GM18951 (cell line): Measurements from ENCODE around the gene AEN.
"Not testable (repeated sequence)": the region's sequence is repeated elsewhere in the genome, so short reads cannot be mapped to it uniquely, and the experiment has no call there.

Experiments used
- POLR2A ChIP-seq: IDR thresholded peaks from 4 replicates; pipeline ENCODE4 v1.6.1; 2011; ENCODE audit warnings: mild to moderate bottlenecking; ENCODE audit not compliant: insufficient read length, insufficient read depth; ENCODE audit errors: extremely low read depth
- in situ Hi-C: fragments of 300-500 bp; cut with MboI; formaldehyde crosslinking; loops from one replicate; pipeline ENCODE4 v1.12.0; 2022; ENCODE audit warnings: low sequenced_read_pairs, mixed read lengths, inconsistent platforms; ENCODE audit not compliant: unreplicated experiment

The AEN gene

DNA sequence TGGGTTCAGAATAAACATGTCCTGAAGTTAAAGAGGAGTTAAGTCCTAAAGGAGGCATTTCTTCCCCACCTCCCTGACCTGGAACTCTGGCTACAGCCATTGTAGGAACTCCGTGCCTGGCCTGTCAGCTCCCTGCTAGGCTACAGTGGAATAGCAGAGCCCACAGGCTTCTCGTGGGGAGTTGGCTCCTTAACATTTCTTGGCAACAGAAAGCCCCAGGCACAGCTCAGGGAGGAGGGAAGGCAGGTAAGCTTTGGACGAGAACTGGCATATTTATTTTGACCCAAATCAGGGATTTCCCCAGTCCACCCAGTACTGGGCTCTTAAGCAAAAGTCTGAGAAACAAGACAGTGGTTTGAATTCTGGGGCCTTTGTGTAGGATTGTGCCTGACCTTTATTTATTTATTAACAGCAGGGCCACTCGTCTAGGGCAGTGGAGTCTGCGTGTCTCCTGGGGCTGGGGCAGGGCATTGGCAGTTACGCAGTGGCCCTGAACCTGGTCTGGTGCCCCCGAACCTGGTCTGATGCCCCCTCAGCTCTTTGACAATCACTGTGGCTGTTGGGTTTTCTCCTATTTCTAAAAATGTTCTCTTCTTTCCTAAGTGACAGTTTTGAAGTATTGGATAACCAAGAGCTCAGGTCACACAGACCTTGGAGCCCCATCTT lies 9.8 kb downstream of the AEN start:
- TF ChIP-seq POLR2A, result no peak
- in situ Hi-C loops, result no loop called here

DNA sequence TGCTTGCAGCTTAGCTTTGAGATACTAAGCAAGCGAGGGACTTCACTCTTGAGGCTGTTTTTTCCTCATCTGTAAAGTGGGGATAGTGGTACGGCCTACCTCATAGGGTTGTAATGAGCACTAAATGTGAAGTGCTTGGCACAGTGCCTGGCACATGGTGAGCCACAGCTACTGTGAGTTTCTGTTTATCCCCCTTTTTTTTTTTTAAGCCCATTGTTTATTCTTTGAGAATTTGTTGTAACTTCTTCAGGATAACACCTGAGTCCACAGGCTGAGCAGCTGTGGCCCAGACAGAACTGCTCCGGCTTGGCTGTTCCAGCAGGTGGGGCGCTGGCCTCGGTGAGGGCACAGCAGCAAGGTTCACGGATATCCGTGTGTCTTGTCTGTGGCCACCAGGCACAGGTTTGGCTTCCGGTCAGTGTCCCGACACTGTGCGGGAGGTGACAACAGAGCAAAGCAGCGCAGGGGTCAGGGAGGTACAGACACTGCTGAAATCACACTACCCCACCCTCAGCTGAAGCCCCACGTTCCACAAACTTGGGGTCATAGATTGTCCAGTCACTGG lies 10.4 kb downstream of the AEN start:
- no peak for TF ChIP-seq POLR2A
- in situ Hi-C loops, result no loop called here

DNA sequence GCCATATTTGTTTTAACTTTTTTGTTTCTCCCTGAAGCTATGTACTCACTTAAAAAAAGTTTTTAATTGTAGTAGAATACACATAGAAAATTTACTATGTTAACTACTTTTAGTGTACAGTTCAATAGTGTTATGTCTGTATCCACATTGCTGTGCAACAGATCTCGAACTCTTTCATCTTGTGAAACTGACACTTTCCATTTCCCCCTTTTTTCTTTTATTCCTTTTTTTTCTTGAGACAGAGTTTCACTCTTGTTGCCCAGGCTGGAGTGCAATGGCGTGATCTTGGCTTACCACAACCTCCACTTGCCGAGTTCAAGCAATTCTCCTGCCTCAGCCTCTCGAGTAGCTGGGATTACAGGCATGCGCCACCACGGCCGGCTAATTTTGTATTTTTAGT lies 11.7 kb downstream of the AEN start:
- in situ Hi-C loops, result not testable (repeated sequence)

GRCh38 chr15:88634449-88634848 lies 13.3 kb downstream of the AEN start:
- no peak for TF ChIP-seq POLR2A
- in situ Hi-C loops, result no loop called here

DNA sequence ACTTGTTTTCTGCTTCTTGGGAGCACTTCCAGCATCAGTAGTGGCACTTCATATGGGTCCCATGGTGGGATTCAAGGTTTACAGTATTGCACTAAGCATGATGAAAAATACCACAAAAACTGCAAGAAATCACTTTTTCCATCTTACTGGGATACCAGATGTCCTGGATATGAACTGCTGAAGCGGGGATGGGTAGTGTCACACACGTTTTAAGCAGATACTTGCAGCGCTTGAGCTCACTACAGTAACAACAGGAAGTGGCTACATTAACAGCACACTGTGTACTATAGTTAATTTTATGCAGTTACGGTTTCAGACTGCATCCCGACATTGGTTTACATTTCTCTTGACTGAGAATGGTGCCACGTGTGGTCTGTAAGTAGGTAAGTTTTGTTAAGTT lies 14.2 kb downstream of the AEN start:
- in situ Hi-C loops, result no loop called here

GRCh38 chr15:88636050-88636449 lies 14.9 kb downstream of the AEN start:
- in situ Hi-C loops, result no loop called here
- TF ChIP-seq POLR2A, result no peak

More for the DNA sequence above, 14.2 kb downstream of the AEN start:
- TF ChIP-seq POLR2A, result no peak

GRCh38 chr15:88636654-88637053 lies 15.5 kb downstream of the AEN start:
- in situ Hi-C loops, result no loop called here
- peak; percentile 10 for TF ChIP-seq POLR2A

DNA sequence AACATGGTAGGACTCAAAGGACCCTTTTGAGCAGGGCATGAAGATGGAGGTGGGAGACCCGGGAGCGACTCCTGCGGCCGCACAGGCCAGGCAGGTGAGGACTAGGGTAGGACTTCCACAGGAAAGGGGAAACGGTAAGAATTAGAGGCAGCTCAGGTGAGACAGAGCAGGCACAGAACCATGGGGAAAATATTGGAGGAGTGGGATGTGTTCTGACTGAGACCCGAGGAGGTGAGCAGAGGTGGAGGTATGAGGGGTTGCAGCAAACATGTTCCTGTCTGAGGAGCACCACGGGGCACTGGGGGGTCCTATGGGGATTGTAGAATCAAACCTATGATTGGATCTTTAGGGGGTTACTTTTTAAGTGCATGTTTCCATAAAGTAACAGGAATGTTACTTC lies 16.3 kb downstream of the AEN start:
- in situ Hi-C loops, result no loop called here
- TF ChIP-seq POLR2A, result no peak

- no peak for TF ChIP-seq POLR2A
- in situ Hi-C loops, result no loop called here
These were observed 16.9 kb downstream of the AEN start for GRCh38 chr15:88637841-88638625.

DNA sequence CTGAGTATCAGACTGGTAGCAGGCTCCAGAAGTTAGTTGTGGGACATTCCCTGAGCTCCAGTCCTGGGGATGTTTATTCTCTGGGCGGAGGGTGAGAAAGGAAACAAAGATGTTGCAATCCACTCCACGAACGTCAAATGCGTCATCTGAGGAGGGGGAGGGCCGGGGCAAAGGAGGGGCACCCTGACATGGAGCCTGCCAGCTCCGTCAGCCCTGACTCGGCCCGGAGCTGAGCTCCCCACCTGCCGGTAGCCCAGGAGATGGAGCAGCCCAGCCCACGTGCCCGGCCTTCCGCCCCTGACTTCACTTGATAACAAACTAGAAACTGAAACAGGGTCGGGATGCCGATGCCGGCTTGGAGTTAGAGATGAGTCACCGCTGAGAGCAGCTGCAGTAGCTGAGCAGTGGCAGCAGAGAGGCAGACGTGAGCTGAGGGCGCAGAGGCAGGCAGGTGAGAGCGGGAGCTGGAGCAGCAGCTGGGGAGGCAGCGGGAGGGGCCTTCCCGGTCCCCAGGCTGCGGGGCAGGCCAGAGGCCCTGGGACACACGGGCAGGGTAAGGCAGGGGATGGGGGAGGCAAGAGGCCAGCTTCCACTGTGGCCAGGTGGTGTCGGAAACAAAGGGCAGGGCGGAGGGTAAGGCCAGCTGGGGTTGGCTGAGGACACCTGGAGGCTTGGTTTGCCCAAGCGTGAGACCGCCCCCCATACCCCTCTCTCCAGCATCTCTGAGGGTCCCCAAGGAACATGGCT lies 17.7 kb downstream of the AEN start, which contains the start of gene ISG20:
TSS of gene ISG20 (plus strand) at position 391 of the 747 bp plus-strand sequence. CDS start at position 742, 351 bp downstream.
- in situ Hi-C loops, result no loop called here
- TF ChIP-seq POLR2A, result peak; percentile 94

DNA sequence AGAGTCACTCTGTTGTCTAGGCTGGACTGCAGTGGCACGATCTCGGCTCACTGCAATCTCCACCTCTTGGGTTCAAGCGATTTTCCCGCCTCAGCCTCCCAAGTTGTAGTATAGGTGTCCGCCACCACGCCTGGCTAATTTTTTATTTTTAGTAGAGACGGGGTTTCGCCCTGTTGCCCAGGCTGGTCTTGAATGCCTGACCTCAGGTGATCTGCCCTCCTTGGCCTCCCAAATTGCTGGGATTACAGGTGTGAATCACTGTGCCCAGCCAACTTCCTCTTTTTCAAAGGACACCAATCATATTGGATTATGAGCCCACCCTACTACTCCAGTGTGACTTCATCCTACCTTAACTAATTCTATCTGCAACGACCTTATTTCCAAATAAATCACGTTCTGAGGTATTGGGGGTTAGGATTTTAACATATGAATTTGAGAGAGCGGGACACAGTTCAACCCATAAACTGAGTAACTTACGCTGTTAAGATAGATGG lies 20.9 kb downstream of the AEN start:
- in situ Hi-C loops, result no loop called here

GRCh38 chr15:88642514-88642913 lies 21.4 kb downstream of the AEN start:
- in situ Hi-C loops, result not testable (repeated sequence)

More for the DNA sequence above, 20.9 kb downstream of the AEN start:
- no peak for TF ChIP-seq POLR2A

GRCh38 chr15:88644741-88645140 lies 23.6 kb downstream of the AEN start:
- in situ Hi-C loops, result no loop called here
- no peak for TF ChIP-seq POLR2A
